OCI-LY1 (cell line): ENCODE measurements around the gene MYO3B.

Experiments
- EZH2 ChIP-seq: fragments of 200-600 bp; sonication (generic), shearing (Covaris generic); IDR thresholded peaks from 2 replicates; pipeline ENCODE4 v1.8.0; 2017; ENCODE audit warnings: borderline replicate concordance, mixed run types, mild to moderate bottlenecking, antibody characterized with exemption, low read length, moderate library complexity, mixed read lengths
- TF ChIP-seq, protein P1 (sequence below): fragments of 200-600 bp; sonication (generic), shearing (Covaris generic); IDR thresholded peaks from 2 replicates; pipeline ENCODE4 v1.5.1; 2017; ENCODE audit warnings: mild to moderate bottlenecking, antibody characterized with exemption, low read length, moderate library complexity, mixed read lengths

DNA sequence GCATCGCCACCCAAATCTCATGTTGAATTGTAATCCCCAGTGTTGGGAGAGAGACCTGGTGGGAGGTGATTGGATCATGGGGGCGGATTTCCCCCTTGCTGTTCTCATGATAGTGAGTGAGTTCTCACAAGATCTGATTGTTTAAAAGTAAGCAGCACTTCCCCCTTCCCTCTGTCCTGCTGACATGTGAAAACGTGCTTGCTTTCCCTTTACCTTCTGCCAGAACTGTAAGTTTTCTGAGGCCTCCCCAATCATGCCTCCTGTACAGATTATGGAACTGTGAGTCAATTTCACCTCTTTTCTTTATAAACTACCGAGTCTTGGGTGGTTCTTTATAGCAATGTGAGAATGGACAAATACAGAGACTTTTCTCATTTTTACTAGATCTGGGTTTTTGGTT is 375.8 kb downstream of the MYO3B start:
- TF ChIP-seq, protein P1, sequence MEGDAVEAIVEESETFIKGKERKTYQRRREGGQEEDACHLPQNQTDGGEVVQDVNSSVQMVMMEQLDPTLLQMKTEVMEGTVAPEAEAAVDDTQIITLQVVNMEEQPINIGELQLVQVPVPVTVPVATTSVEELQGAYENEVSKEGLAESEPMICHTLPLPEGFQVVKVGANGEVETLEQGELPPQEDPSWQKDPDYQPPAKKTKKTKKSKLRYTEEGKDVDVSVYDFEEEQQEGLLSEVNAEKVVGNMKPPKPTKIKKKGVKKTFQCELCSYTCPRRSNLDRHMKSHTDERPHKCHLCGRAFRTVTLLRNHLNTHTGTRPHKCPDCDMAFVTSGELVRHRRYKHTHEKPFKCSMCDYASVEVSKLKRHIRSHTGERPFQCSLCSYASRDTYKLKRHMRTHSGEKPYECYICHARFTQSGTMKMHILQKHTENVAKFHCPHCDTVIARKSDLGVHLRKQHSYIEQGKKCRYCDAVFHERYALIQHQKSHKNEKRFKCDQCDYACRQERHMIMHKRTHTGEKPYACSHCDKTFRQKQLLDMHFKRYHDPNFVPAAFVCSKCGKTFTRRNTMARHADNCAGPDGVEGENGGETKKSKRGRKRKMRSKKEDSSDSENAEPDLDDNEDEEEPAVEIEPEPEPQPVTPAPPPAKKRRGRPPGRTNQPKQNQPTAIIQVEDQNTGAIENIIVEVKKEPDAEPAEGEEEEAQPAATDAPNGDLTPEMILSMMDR: no peak
- no peak for TF ChIP-seq EZH2
